22Rv1 (cell line): Measurements from ENCODE around the gene FBXW5.

Experiments
- H3K27ac ChIP-seq: fragments of 450-650 bp; 2 replicates; pipeline ENCODE4 v1.5.1; 2017
- ZFX ChIP-seq: fragments of 450-650 bp; IDR thresholded peaks from 2 replicates; pipeline ENCODE4 v1.6.1; 2017; ENCODE audit warnings: antibody characterized with exemption, borderline replicate concordance
- TF ChIP-seq, protein P1 (sequence below): fragments of 450-650 bp; IDR thresholded peaks from 2 replicates; pipeline ENCODE4 v1.5.1; 2017; ENCODE audit warnings: mild to moderate bottlenecking

FBXW5 gene

DNA sequence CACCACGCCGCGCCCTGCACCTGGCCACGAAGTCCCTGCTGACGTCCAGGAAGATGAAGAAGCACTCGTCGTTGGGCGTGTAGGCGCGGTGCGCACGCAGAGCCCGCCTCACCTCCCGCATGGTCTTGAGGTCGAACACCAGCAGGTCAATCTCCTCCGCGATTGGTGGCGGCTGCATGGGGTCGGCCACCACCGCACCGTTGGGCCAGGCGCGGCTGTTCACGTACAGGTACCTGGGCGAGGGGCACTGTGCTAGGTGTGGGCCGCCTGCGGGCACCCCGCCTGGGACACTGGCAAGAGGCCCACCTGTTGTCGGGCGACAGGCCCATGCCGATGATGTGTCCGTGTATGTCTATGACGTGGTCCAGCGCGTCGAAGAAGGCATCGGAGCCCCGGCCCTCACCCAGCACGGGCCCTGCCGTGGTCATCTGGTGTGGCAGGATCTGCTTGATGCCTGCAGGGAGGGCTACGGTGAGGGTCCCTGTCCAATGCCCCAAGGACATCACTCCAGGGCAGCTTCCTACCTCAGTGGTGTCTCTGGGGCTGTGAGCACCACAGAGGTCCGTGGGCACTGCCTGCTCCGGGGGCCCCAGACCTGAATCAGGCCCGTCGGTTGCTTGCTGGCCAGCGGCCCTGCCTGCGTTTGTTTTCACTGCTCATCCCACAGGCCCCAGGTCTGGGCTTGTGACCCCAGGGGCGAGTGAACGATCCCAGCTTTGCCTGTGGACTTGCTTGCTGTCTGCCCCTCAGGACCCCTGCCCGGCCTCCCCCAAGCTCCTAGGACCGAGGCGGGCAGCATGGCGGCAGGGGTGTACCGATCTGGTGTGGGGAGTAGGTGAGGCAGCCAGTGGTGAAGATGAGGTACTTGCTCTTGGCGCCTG is 3.1 kb downstream of the FBXW5 start:
- no peak for TF ChIP-seq ZFX
- TF ChIP-seq, protein P1, sequence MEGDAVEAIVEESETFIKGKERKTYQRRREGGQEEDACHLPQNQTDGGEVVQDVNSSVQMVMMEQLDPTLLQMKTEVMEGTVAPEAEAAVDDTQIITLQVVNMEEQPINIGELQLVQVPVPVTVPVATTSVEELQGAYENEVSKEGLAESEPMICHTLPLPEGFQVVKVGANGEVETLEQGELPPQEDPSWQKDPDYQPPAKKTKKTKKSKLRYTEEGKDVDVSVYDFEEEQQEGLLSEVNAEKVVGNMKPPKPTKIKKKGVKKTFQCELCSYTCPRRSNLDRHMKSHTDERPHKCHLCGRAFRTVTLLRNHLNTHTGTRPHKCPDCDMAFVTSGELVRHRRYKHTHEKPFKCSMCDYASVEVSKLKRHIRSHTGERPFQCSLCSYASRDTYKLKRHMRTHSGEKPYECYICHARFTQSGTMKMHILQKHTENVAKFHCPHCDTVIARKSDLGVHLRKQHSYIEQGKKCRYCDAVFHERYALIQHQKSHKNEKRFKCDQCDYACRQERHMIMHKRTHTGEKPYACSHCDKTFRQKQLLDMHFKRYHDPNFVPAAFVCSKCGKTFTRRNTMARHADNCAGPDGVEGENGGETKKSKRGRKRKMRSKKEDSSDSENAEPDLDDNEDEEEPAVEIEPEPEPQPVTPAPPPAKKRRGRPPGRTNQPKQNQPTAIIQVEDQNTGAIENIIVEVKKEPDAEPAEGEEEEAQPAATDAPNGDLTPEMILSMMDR: no peak

DNA sequence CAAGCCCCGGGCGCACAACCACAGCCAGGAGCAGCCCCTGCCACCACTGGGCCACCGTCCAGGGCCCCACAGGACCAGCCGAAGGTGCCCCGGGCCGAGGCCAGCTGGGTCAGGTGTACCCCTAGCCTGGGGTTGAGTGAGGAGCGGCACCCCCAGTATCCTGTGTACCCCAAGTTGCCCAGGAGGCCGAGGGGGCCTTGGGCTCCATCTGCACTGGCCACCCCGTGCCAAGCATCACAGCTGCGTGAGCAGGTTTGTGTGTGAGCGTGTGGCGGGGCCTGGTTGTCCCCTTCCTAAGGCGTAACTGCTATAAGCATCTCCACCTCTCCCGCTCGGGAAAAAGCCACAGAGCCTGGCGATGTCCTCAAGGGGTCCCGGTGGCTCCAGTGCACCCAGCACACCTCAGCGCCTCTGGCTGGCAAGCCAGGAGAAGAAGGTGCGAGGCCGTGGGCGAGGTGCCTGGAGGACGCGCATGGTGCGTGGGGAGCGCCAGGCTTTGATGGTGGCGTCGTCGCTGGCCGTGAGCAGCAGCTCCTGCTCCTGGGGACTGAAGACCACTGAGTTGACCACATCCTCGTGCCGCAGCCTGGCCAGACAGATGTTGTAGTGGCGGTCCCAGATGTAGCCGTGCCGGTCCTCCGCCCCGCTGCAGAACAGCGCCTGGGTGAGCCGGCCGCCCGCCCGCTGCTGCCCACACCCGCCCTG is 3.9 kb downstream of the FBXW5 start:
- TF ChIP-seq, protein P1: no peak
- no peak for TF ChIP-seq ZFX
- H3K27ac ChIP-seq: 0 out of 2 replicates have a peak overlapping the region, but pooled peaks have one; percentile 25

More for the DNA sequence above, 3.1 kb downstream of the FBXW5 start:
- no peak overlapping the region for H3K27ac ChIP-seq

DNA sequence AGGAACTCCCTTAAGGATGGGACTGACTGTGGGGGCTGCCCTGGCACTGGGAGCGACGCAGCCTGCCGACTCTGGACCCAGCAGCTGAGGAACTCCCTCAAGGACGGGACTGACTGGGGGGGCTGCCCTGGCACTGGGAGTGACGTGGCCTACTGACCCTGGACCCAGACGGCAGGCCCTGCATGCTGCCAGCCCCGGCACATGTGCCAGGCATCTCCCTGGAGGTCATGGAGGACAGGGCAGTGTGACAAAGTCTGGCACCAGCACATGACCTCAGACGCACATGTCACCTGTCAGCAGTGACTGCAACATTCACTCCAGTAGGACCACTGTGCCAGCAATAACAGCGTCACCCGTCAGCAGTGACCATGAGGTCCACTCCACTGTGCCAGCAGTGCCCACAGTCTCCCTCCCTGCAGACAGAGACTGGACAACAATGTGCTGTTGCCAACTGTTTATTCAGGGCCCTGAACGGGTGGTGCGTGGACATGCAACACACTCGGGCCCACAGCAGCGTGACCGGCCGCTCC is 4.5 kb downstream of the FBXW5 start:
- 0 out of 2 replicates have a peak overlapping the region, but pooled peaks have one; percentile 25 for H3K27ac ChIP-seq
- TF ChIP-seq, protein P1: no peak
- TF ChIP-seq ZFX: no peak

DNA sequence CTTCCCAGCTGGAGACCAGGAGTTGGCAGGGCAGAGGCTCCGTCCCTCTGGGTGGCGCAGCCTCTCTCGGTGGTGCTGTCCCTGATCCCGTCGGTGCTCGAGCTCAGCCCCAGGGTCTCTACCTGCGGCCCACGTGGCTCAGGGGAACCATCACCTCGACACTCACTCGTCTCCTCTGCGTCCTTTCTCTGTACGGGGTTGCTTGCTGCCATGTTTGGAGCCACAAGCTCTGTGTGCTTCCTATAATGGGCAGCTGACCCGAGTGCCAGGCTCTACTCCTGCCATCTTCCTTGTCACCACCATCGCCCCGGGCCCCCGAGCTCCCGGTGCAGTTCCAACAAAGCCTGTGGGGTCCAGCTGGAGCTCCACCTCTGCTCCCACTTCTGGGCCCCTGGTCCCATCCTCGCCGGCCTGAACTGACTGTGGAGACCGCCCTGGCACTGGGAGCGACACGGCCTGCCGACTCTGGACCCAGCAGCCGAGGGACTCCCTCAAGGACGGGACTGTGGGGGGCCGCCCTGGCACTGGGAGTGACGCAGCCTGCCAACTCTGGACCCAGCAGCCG is 5.0 kb downstream of the FBXW5 start:
- 0 out of 2 replicates have a peak overlapping the region, but pooled peaks have one; percentile 25 for H3K27ac ChIP-seq
- TF ChIP-seq, protein P1: no peak
- TF ChIP-seq ZFX: no peak

DNA sequence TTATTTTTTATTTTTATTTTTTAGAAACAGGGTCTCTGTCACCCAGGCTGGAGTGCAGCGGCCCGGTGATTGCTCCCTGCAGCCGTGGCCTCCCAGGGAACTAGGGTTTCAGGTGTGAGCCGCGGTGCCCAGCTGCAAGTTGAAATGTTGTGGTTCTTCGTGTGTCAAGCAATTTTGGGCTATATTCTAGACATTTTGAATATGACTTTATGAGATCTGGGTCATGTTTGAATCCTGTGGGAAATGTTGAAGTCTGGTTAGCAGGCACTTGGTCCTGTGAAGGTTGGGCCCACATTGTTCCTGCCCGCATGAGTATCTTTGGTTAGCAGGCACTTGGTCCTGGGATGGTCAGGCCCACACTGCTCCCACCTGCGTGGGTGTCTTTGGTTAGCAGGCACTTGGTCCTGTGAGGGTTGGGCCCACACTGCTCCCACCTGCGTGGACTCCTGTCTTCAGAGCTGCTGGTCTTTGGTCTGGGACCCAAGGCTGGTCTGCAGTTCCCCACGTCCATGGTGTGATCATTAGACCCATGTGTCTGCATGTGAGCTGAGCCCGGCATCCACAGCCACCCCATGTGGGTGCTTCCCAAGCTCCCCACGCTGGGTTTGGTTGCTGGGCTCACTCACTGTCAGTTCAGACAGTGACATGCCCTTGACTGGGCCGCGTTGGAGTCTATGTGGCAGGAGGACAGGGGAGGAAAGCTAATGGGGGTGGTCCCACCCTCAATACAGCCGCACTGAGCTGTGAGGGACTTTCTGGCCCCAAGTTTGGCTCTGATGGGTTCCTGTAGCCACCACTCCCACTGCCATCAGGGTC is 7.1 kb downstream of the FBXW5 start:
- TF ChIP-seq, protein P1: no peak
- no peak for TF ChIP-seq ZFX
- 0 out of 2 replicates have a peak overlapping the region, but pooled peaks have one; percentile 13 for H3K27ac ChIP-seq

DNA sequence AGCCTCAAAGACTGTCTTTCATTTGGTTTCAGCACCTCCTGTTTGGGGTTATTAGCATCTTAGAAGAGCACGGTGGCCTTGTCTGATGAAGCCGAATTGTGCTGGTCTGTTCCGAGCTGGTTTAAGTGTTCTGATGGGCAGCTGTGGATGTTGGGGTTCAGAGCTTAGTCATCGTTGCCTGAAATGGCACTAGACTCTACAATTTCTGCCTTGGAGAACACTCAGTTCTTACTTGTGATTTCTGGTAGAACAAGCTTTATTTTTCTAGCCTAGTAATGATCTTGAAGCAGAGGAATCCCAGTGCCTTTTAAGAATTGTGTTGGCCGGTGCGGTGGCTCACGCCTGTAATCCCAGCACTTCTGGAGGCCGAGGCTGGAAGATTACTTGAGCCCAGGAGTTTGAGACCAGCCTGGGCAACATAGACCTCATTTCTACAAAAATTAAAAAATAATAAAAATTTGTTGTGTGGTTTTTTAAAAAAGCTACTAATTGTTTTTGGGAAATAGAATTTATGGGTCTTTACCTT is 7.8 kb downstream of the FBXW5 start:
- TF ChIP-seq, protein P1: no peak
- H3K27ac ChIP-seq: 0 out of 2 replicates have a peak overlapping the region, but pooled peaks have one; percentile 0
